SJCRH30 (cell line): ENCODE results near the gene SZRD1. TPM values are rescaled to one million over a fixed set of nuclear protein-coding genes. Genes with fewer than 3 reads are reported as not detected.

Source experiments
- total RNA-seq: library from RNA; depleted of rRNA; stranded (reverse); fragments of >200 nt; shearing (Covaris generic); gene quantifications from 2 replicates; pipeline ENCODE4 v1.2.3, GENCODE V29; 2014; rRNA removed

The SZRD1 gene
- total RNA-seq, 1 experiment from 2014 or later = 115 TPM

Other genes starting within 250 kb of the SZRD1 start
- 55.0 and 57.3 TPM in 2 replicates for gene EPHA2, start 211.2 kb upstream of the SZRD1 start, total RNA-seq
- gene ARHGEF19, start 154.6 kb upstream of the SZRD1 start, total RNA-seq = 7.9 and 9.9 TPM in 2 replicates
- 1.3 and 1.9 TPM in 2 replicates for gene CPLANE2, start 130.1 kb upstream of the SZRD1 start, total RNA-seq
- gene FBXO42, start 14.8 kb upstream of the SZRD1 start, total RNA-seq = 21.3 and 26.5 TPM in 2 replicates
- gene SPATA21, start 70.2 kb downstream of the SZRD1 start, total RNA-seq = 0.05 TPM in 1 of 2 replicates, not detected in the other
- 44.0 and 45.7 TPM in 2 replicates for gene NECAP2, start 73.5 kb downstream of the SZRD1 start, total RNA-seq
- gene RNU1-1, start 147.0 kb downstream of the SZRD1 start, total RNA-seq = under 0.01 TPM in 2 replicates
- gene NBPF1, start 246.3 kb downstream of the SZRD1 start, total RNA-seq = 63.4 and 65.6 TPM in 2 replicates